ENCODE data around the gene IFRD2. TPM values are rescaled to one million over a fixed set of nuclear protein-coding genes. Genes with fewer than 3 reads are reported as not detected.

The IFRD2 gene
- total and polyA plus RNA-seq, 9 of the 15 experiments (the other 6 are each of a cell fraction or from before 2014, with no cell fraction given): 30.5 to 115 (median 52.8) TPM

GRCh38 chr3:50340448-50341329 is 48.5 kb upstream of the IFRD2 start, which contains the start of gene RASSF1 (continued):
- TF ChIP-seq TSHZ1 (CRISPR knock-in tag; IDR thresholded peaks at IDR 0.05) (no peak), ID3 (CRISPR knock-in tag; IDR thresholded peaks at IDR 0.05) (no peak), ID3 (tag; IDR thresholded peaks at IDR 0.05) (no peak), ZNF263 (CRISPR knock-in tag; IDR thresholded peaks at IDR 0.05; ENCODE audit: borderline replicate concordance) (peak; percentile 95), NONO (IDR thresholded peaks at IDR 0.05; ENCODE audit: low read depth in 2 of 2, low read length in 1 of 2) (no peak), UBTF (IDR thresholded peaks at IDR 0.05; ENCODE audit: borderline replicate concordance in 1 of 2, low read depth in 2 of 2, low read length in 2 of 2) (no peak), ZNF253 (CRISPR knock-in tag; conservative IDR thresholded peaks at IDR 0.05) (no peak), ZNF644 (tag; IDR thresholded peaks at IDR 0.05; ENCODE audit: low read depth) (no peak), ARID1B (IDR thresholded peaks at IDR 0.05) (no peak), TCF7 (IDR thresholded peaks at IDR 0.05; ENCODE audit: borderline replicate concordance) (no peak)
